PFSK-1 (cell line): ENCODE measurements around the gene CWC27.

Source experiments
- FOXP2 ChIP-seq: optimal IDR thresholded peaks from 2 replicates; pipeline ENCODE3; 2011; ENCODE audit warnings: borderline replicate concordance, control low read depth, inconsistent platforms; ENCODE audit not compliant: insufficient read depth; ENCODE audit errors: extremely low read length, extremely low read depth
- POLR2AphosphoS5 ChIP-seq: IDR thresholded peaks from 2 replicates; pipeline ENCODE4 v1.6.1; 2012; ENCODE audit warnings: low read depth, mild to moderate bottlenecking, control low read depth, low read length, moderate library complexity
- SIN3A ChIP-seq: IDR thresholded peaks from 2 replicates; pipeline ENCODE4 v1.6.1; 2012; ENCODE audit warnings: mild to moderate bottlenecking, low read length, moderate library complexity, borderline replicate concordance; ENCODE audit not compliant: insufficient read depth
- TAF1 ChIP-seq: IDR thresholded peaks from 2 replicates; pipeline ENCODE4 v1.6.1; 2012; ENCODE audit warnings: low read length, control low read depth, borderline replicate concordance; ENCODE audit not compliant: insufficient read depth
- TF ChIP-seq, protein P1 (sequence below), 2 experiments: IDR thresholded peaks; 2 replicates each; pipeline versions ENCODE4 v1.6.1 to v1.8.0; 2011 to 2012; ENCODE audit warnings: low read depth in 2 of 2, low read length in 2 of 2, control low read depth in 1 of 2, inconsistent platforms in 1 of 2, mild to moderate bottlenecking in 1 of 2, moderate library complexity in 1 of 2; ENCODE audit not compliant: insufficient read depth in 1 of 2

DNA sequence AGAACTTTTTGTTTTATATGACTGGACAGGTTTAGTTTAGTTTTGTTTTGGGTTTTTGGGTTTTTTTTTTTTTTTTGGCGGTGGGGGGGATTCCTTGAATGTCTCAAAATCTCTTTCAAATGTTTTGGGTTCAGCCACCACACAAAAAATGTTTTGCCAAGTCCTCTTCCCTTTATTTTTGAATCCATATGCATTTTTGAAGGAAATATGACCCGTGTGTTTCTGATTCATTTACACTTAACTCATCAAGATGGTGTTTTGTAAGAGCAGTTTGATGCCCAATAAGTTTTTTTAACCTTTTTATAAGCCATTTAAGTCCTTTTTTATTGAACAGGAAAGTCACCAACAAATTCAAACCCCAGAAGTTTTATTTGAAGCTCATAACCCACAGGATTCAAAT is 209.8 kb downstream of the CWC27 start:
- TF ChIP-seq TAF1 (no peak), POLR2AphosphoS5 (no peak), SIN3A (no peak), FOXP2 (no peak)
- TF ChIP-seq, protein P1, sequence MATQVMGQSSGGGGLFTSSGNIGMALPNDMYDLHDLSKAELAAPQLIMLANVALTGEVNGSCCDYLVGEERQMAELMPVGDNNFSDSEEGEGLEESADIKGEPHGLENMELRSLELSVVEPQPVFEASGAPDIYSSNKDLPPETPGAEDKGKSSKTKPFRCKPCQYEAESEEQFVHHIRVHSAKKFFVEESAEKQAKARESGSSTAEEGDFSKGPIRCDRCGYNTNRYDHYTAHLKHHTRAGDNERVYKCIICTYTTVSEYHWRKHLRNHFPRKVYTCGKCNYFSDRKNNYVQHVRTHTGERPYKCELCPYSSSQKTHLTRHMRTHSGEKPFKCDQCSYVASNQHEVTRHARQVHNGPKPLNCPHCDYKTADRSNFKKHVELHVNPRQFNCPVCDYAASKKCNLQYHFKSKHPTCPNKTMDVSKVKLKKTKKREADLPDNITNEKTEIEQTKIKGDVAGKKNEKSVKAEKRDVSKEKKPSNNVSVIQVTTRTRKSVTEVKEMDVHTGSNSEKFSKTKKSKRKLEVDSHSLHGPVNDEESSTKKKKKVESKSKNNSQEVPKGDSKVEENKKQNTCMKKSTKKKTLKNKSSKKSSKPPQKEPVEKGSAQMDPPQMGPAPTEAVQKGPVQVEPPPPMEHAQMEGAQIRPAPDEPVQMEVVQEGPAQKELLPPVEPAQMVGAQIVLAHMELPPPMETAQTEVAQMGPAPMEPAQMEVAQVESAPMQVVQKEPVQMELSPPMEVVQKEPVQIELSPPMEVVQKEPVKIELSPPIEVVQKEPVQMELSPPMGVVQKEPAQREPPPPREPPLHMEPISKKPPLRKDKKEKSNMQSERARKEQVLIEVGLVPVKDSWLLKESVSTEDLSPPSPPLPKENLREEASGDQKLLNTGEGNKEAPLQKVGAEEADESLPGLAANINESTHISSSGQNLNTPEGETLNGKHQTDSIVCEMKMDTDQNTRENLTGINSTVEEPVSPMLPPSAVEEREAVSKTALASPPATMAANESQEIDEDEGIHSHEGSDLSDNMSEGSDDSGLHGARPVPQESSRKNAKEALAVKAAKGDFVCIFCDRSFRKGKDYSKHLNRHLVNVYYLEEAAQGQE (IDR thresholded peaks at IDR 0.05; ENCODE audit: insufficient read depth in 1 of 2, low read depth in 2 of 2, low read length in 2 of 2) = no peak
